ENCODE results near the gene LRGUK. TPM values are rescaled to one million over a fixed set of nuclear protein-coding genes. Genes with fewer than 3 reads are reported as not detected.

Gene LRGUK
- total and polyA plus RNA-seq, 2 of the 8 experiments (the other 6 are each of a cell fraction or from before 2014, with no cell fraction given) = 1.5 to 3.6 TPM

GRCh38 chr7:134279898-134280297 is 152.8 kb downstream of the LRGUK start:
- Histone ChIP-seq H3K18ac (ENCODE audit: extremely low read depth, low read length) (no peak overlapping the region), H3K27me3 (replicated peaks in 1 of 4; ENCODE audit: control insufficient read depth in 3 of 4, extremely low read depth in 1 of 4, insufficient read depth in 3 of 4, low read length in 3 of 4) (no peaks in the 10 kb centered on the region), H2BK120ac (replicated peaks; ENCODE audit: low read depth, low read length) (no peak overlapping the region), H3K9me3 (ENCODE audit: insufficient read depth in 2 of 2, low read depth in 1 of 2, low read length in 1 of 2) (no peaks in the 10 kb centered on the region), H2BK20ac (ENCODE audit: low read length) (no peak overlapping the region), H3K27ac (ENCODE audit: low read depth, low read length) (no peak overlapping the region), H3K79me2 (ENCODE audit: control insufficient read depth in 1 of 2, insufficient read depth in 2 of 2, low read length in 2 of 2) (no peaks in the 10 kb centered on the region), H4K20me1 (replicated peaks in 1 of 2; ENCODE audit: control insufficient read depth in 1 of 2, insufficient read depth in 2 of 2, low read length in 2 of 2) (no peaks in the 10 kb centered on the region), H2BK5ac (ENCODE audit: low read depth, low read length) (no peak overlapping the region), H4K8ac (ENCODE audit: extremely low read depth, insufficient read depth, low read length) (no peak overlapping the region), H3K4me3 (ENCODE audit: extremely low read depth in 1 of 4, insufficient read depth in 2 of 4, low read depth in 3 of 4, low read length in 4 of 4) (no peak overlapping the region), H2BK12ac (ENCODE audit: low read depth, low read length) (no peak overlapping the region), H4K91ac (replicated peaks; ENCODE audit: insufficient read length, low read length) (no peak overlapping the region), H4K5ac (ENCODE audit: insufficient read length, low read depth, low read length) (no peak overlapping the region), H2BK15ac (ENCODE audit: low read length) (no peak overlapping the region), H3K36me3 (ENCODE audit: control insufficient read depth in 2 of 4, insufficient read depth in 4 of 4, low read length in 3 of 4) (no peaks in the 10 kb centered on the region), H3K79me1 (ENCODE audit: low read depth, low read length) (no peaks in the 10 kb centered on the region; the same call in 1 of the 2 replicates), H3K4ac (replicated peaks; ENCODE audit: insufficient read length, low read depth, low read length) (no peak overlapping the region), H3K56ac (replicated peaks; ENCODE audit: insufficient read length, low read depth, low read length) (no peak overlapping the region), H3K4me1 (replicated peaks in 1 of 4; ENCODE audit: control insufficient read depth in 3 of 4, insufficient read depth in 4 of 4, low read length in 3 of 4) (peaks cover 0 to 9% (median 2%) of the 10 kb centered on the region in 4 experiments; a peak in 2 of 7 replicates), H2AK5ac (ENCODE audit: low read depth, low read length) (no peak overlapping the region), H3K14ac (ENCODE audit: insufficient read length) (no peak overlapping the region), H3K23ac (ENCODE audit: insufficient read length) (no peak overlapping the region), H2AFZ (ENCODE audit: low read length) (no peak overlapping the region), H3K9ac (replicated peaks in 1 of 4; ENCODE audit: extremely low read depth in 1 of 4, low read depth in 3 of 4, low read length in 3 of 4) (no peak overlapping the region), H3K4me2 (ENCODE audit: insufficient read depth in 1 of 2, low read depth in 2 of 2, low read length in 2 of 2) (no peak overlapping the region), H3K23me2 (ENCODE audit: low read depth, low read length) (no peaks in the 10 kb centered on the region)
- ChIA-PET POLR2A (ENCODE audit: partially characterized antibody) (no interaction called here), CTCF (ENCODE audit: partially characterized antibody) (interaction anchor here (0.6 to 1.2 kb wide), 2 partner anchors 78 to 535 kb away, joined by 4 read pairs; no protein-coding TSS in a partner anchor)
- DNase-seq (ENCODE audit: low read depth in 1 of 2, low spot score in 2 of 2) (no peak), FAIRE-seq (no peak)
- no peak for TF ChIP-seq CTBP2 (IDR thresholded peaks at IDR 0.05; ENCODE audit: borderline replicate concordance, insufficient read depth, insufficient read length, low read length)
- no peak for TF ChIP-seq NRF1 (IDR thresholded peaks at IDR 0.05; ENCODE audit: low read depth, low read length)
- TF ChIP-seq RBBP5 (IDR thresholded peaks at IDR 0.05; ENCODE audit: borderline replicate concordance, low read depth, low read length) = no peak
- no peak for TF ChIP-seq SRF (IDR thresholded peaks at IDR 0.05; ENCODE audit: low read depth, low read length)
- no peak for TF ChIP-seq ASH2L (IDR thresholded peaks at IDR 0.05; ENCODE audit: low read length)
- no peak for TF ChIP-seq RXRA (IDR thresholded peaks at IDR 0.05; ENCODE audit: insufficient read depth, low read depth, low read length)
- TF ChIP-seq, protein P1, sequence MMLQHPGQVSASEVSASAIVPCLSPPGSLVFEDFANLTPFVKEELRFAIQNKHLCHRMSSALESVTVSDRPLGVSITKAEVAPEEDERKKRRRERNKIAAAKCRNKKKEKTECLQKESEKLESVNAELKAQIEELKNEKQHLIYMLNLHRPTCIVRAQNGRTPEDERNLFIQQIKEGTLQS (IDR thresholded peaks at IDR 0.05; ENCODE audit: insufficient read depth, low read depth, low read length) = no peak
- TF ChIP-seq EP300 (IDR thresholded peaks at IDR 0.05; ENCODE audit: borderline replicate concordance in 1 of 2, low read depth in 2 of 2, low read length in 2 of 2) = no peak
- no peak for TF ChIP-seq NANOG (IDR thresholded peaks at IDR 0.05; ENCODE audit: insufficient read depth, low read depth, low read length, poor library complexity, severe bottlenecking)
- TF ChIP-seq MAFK (IDR thresholded peaks at IDR 0.05; ENCODE audit: low read depth, low read length) = no peak
- no peak for TF ChIP-seq PHF8 (conservative IDR thresholded peaks at IDR 0.05; ENCODE audit: low read depth, low read length)
- TF ChIP-seq HDAC2 (IDR thresholded peaks at IDR 0.05; ENCODE audit: borderline replicate concordance in 1 of 2, low read depth in 2 of 2, low read length in 2 of 2) = no peak
- no peak for TF ChIP-seq BCL11A (IDR thresholded peaks at IDR 0.05; ENCODE audit: low read depth in 2 of 2, low read length in 2 of 2)
